Measurements from ENCODE around the gene MYH9.
A peak's percentile ranks its signal among the peaks of the same experiment; 100 is the strongest.
"Not testable (repeated sequence)": the region's sequence is repeated elsewhere in the genome, so short reads cannot be mapped to it uniquely, and the experiment has no call there.

The MYH9 gene

DNA sequence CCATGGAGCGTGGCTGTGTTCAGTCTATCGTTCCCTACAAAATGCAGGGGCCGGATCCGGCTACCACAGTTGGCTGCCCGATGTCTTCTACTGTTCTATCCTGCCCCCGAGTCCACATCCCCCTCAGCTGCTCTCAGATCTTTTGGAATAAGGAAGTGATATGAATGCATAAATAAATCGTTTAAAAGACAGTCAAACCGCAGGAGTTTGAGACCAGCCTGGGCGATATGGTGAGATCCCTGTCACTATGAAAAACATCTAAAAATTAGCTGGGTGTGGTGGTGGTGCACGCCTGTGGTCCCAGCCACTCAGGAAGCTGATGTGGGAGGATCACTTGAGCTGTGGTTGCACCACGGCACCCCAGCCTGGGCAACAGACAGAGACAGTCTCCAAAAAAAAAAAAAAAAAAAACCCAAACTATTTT is 97.8 kb downstream of the MYH9 start:
- not testable (repeated sequence) for DNase-seq

GRCh38 chr22:36289406-36289870 is 98.3 kb downstream of the MYH9 start:
- DNase-seq: no peak

- no peak for DNase-seq
Measured at GRCh38 chr22:36288571-36289405, 99.0 kb downstream of the MYH9 start.

- DNase-seq: no peak
Measured at GRCh38 chr22:36287881-36288515, 99.8 kb downstream of the MYH9 start.

- DNase-seq: peak; percentile 73 to 74
Measured at GRCh38 chr22:36286096-36286957, 101.4 kb downstream of the MYH9 start.

DNA sequence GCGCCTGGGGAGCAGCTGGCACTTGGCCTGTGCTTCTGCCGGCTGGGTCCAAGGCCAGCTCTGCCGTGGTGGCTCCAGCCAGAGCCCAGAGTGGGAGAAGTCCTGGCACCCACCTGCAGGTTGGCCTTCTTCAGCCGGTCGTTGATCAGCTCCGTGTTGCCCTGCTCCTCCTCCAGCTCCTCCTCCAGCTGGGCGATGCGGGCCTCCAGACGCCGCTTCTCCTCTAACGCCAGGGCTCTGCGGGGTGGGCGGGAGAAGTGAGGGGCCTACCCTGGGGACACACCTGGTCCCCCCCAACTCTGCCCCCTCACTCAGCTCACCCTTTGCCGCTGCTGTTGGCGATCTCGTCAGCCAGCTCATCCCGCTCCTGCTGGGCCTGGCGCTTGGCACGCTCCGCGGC is 102.2 kb downstream of the MYH9 start:
- DNase-seq: no peak

DNA sequence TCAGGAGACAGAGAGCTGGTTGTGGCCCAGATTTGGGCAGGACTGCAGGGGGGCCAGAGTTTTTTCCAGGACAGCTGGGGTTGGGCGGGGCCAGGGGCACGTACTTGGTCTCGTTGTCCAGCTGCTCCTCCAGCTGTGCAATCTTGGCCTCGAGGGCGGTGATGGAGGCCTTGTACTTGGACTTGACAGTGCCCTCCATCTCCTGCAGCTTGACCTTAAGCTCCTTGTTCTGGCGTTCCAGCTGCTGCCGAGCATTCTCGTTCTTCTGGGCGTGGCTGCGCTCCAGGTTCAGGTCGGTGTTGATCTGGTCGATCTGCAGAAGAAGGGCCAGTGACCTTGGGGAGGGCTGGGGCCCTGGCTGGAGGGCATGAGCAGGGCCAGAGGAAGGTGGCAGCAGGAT is 102.8 kb downstream of the MYH9 start:
- DNase-seq: no peak

- DNase-seq: no peak
Measured at GRCh38 chr22:36284171-36284571, 103.6 kb downstream of the MYH9 start.

- no peak for DNase-seq
Measured at GRCh38 chr22:36282328-36282831, 105.4 kb downstream of the MYH9 start.

- no peak for DNase-seq
Measured at GRCh38 chr22:36281781-36282327, 105.9 kb downstream of the MYH9 start.

- no peak for DNase-seq
Measured at GRCh38 chr22:36280379-36280778, 107.4 kb downstream of the MYH9 start.

- peak; percentile 16 to 20 for DNase-seq
Measured at GRCh38 chr22:36279219-36279666, 108.5 kb downstream of the MYH9 start.

GRCh38 chr22:36277482-36278291 is 110.1 kb downstream of the MYH9 start:
- DNase-seq: peak; percentile 62 to 65

DNA sequence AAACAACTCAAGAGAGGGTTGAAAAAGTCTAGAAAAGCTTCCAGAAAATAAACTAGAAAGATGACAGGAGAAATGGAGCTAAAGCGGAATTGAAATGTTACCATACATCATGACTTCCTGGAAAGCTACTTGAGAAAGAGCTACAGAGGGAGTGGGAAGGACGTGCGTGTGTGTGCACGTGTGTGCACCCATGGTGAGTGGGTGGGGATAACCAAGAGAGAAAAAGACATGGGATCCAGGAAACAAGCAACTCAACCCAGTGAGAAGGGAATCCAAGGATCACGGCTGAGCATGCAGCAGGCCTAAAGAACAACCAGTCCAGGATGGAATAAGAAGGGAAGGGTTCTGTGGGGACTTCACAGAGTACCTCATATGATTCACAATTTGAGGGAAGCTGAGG is 113.2 kb downstream of the MYH9 start:
- DNase-seq: peak; percentile 83 to 86

DNA sequence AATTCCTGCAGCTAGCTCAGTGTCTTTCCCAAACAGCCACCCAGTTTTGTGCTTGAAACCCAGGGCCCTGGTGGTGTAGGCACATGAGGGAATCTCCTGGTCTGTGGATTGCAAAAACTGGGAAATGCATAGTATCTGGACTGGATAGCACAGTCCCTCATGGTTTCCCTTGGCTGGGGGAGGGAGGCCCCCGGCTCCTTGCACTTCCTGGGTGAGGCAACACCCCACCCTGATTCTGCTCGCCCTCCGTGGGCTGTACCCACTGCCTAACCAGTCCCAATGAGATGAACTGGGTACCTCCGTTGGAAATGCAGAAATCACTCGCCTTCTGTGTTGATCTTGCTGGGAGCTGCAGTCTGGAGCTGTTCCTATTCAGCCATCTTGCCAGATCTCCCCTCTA is 115.8 kb downstream of the MYH9 start:
- DNase-seq: not testable (repeated sequence)

DNA sequence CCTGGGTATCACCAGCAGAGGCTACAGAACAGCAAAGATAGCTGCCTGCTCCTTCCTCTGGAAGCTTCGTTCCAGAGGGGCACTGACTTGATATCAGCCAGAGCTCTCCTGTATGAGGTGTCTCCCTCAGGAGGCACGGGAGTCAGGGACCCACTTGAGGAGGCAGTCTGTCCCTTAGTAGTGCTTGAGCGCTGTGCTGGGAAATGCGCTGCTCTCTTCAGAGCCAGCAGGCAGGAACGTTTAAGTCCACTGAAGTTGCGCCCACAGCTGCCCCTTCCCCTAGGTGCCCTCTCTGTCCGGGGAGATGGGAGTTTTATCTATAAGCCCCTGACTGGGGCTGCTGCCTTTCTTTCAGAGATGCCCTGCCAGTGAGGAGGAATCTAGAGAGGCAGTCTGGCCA is 116.5 kb downstream of the MYH9 start:
- not testable (repeated sequence) for DNase-seq

GRCh38 chr22:36267896-36268485 is 119.8 kb downstream of the MYH9 start:
- no peak for DNase-seq

- no peak for DNase-seq
Measured at GRCh38 chr22:36267058-36267457, 120.7 kb downstream of the MYH9 start.

DNA sequence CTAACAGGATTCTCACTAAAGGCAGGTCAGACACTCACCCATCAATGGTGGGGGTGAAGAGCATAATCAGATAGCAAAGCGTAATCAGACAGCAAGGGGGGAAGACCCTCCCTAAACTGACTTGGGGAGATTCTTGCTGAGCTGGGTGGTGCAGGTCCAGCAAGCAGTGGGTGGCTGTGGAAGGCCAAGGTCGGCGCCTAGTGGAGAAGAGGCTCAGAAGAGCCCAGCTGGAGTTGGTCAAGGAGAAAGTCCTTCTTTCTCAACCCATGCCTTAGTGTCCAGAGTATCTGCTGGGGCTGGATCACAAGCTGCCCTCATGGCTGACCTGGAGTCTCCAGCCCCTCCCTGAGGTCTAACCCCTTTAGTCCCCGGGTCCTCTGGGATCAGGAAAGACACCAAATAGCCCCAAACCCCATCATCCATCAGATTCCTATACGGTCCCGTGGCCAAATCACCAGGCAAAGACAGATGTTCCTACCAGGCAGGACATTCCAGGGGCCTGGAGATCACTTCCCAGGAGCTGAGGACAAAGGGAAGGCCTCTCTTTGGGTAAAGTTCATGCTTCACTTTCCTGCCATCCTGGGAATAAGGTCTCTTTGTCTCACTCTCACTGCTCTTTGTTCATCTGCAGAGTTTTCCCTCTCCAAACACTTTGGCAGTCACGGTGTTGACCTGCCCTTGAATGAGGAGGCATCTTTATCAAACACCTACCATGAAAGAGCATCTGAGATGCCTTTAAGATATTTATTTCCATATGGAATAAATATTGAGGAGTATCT is 123.7 kb downstream of the MYH9 start:
- not testable (repeated sequence) for DNase-seq

GRCh38 chr22:36263216-36263673 is 124.5 kb downstream of the MYH9 start:
- DNase-seq: not testable (repeated sequence)
